Activated CD8-positive, alpha-beta memory T cell treated with anti-CD3 and anti-CD28 coated beads, Interleukin-2, amount 50 U/mL, for 24 hours (primary cell): ENCODE data around the gene MAST3.
A peak's percentile ranks its signal among the peaks of the same experiment; 100 is the strongest.
"Not testable (repeated sequence)": the region's sequence is repeated elsewhere in the genome, so short reads cannot be mapped to it uniquely, and the experiment has no call there.

Experiments used
- DNase-seq: peaks from one replicate; pipeline ENCODE4 v3.0.0-alpha.2; 2020; ENCODE audit errors: extremely low read depth

The MAST3 gene

DNA sequence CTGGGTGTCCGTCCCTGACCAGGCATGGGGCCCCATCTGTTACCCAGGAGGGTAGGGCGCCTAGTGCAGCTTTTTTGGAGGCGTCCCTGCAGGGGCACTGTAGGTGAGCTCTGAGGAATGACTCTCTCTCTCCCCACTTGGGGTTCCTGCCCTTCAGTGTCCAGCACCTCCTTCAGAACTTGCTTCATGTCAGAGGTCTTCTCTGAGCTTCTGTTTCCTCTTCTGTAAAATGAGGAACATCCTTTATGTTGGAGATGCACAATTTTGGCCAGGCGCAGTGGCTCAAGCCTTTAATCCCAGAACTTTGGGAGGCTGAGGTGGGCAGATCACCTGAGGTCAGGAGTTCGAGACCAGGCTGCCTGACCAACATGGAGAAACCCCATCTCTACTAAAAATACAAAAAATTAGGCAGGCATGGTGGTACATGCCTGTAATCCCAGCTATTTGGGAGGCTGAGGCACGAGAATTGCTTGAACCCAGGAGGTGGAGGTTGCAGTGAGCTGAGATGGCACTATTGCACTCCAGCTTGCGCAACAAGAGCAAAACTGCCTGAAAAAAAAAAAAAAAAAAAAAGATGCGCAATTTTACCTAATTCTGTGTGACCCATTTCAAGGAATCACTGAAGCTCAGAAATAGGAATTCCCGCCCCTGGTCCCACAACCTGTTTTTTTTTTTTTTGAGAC is 40.2 kb downstream of the MAST3 start:
- DNase-seq = no peak

DNA sequence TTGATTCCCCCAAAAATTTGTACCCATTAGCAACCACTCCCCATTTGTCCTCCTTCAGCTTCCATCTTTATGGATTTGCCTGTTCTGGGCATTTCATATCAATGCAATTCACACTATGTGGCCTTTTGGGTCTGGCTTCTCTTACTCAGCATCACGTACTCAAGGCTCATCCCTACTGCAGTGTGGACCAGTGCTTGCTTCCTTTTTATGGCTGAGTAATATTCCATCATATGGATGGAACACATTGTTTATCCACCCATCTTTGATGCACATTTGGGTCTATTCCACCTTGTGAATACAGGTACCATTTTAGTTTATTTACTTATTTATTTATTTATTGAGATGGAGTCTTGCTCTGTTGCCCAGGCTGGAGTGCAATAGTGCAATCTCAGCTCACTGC is 42.9 kb downstream of the MAST3 start:
- DNase-seq = no peak

DNA sequence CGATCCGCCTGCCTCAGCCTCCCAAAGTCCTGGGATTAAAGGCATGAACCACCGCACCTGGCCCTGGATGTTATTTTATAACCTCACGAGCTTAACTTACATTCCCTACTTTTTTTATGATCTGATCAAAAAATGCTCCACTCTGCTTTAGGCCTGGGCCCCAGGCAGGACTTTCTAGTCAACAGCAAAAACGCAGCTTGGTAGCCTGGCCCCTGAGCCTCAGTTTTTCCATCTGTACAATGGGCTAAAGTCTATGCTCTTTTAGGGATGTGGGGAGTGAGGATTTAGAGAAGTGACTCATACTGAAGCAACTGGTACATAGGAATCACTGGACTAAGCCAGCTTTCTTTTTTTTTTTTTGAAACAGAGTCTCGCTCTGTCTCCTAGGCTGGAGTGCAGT is 43.5 kb downstream of the MAST3 start:
- no peak for DNase-seq

DNA sequence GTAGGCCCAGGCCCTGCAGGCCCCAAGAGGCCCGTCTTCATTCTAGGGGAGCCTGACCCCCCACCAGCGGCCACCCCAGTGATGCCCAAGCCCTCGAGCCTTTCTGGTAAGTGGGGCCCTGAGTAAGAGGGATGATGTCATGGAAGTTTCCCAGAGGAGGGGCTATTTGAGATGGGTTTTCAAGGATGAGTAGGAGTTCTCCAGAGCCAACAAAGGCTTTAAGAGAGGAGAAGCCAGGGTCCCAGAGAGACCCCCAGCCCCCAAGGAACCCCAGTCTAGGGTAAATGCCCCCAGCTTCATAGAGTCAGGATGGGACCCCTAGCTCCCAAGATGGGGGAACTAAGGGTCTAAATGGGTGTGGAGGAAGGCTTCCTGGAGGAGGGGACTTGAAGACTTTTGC is 46.3 kb downstream of the MAST3 start:
- no peak for DNase-seq

DNA sequence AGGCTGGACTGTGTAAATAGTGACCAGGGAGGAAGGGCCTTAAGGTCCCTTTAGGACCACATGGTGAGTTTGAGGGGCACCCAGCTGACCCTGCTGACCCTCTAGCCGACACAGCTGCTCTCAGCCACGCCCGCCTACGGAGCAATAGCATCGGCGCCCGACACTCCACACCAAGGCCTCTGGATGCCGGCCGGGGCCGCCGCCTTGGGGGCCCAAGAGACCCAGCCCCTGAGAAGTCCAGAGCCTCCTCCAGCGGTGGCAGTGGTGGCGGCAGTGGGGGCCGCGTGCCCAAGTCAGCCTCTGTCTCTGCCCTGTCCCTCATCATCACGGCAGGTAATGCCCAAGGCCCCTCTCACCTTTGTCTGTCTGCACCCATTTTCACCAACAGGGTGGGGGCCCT is 46.8 kb downstream of the MAST3 start:
- DNase-seq = no peak

DNA sequence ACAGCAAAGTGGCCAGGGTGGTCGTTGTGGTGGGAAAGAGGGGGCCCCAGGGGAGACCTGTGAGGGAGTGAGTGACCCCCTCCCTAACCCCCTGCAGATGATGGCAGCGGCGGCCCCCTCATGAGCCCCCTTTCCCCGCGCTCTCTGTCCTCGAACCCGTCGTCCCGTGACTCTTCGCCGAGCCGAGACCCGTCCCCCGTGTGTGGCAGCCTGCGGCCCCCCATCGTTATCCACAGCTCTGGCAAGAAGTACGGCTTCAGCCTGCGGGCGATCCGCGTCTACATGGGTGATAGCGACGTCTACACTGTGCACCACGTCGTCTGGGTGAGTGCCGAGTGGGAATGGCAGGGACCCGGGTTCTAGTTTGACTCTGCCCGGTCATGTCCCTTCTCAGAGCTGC is 47.3 kb downstream of the MAST3 start:
- no peak for DNase-seq

DNA sequence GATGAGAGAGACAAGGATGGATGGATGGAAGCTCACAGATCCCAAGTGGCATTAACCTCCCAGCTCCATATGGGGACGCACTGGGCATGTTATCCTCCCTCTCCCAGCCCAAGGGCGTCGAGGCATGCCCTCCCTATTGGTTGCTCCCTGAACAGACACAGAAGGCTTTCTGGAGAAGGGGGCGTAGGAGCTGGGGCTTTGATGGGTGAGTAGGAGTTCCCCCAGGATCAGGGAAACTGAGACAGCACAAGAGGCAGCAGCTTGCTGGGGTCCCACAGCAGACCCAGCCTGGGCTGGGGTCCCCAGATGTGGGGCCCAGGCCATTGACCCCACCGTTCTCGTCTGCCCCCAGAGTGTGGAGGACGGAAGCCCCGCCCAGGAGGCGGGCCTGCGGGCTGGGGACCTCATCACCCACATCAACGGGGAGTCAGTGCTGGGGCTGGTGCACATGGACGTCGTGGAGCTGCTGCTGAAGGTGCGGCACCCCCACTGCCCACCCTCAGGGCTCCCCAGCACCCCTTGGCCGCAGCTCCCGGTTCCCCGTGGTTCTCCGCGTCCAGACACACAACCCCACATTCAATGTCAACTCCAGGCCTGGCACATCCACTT is 47.9 kb downstream of the MAST3 start:
- no peak for DNase-seq

DNA sequence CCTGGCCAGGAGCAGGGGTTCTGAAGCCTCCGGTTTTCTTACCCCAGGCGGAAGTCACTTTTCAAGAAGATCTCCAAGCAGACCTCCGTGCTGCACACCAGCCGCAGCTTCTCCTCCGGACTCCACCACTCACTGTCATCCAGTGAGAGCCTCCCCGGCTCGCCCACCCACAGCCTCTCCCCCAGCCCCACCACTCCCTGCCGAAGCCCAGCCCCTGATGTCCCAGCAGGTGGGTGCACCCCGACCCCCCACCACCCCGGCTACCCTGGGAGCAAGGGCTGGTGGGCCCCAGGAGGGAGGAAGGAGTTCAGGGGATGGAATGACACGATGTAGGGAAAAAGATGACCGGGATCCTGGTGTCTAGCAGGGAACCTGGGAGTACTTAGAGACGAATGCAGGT is 49.8 kb downstream of the MAST3 start:
- DNase-seq = no peak

DNA sequence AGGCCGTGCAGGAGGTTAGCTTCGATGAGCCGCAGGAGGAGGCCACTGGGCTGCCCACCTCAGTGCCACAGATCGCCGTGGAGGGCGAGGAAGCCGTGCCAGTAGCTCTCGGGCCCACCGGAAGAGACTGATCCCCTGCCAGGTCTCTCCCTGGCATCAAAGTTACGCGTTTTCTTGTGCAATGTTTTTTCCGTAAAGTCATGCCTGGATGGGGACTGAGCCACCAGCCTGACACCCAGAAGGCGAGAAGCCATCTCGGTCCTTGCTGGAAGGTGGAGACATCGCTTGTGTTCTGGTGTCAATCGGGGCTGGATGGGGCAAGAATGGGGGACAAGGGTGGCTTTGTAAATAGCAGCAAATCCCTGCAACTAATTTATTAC is 52.0 kb downstream of the MAST3 start:
- DNase-seq = no peak

DNA sequence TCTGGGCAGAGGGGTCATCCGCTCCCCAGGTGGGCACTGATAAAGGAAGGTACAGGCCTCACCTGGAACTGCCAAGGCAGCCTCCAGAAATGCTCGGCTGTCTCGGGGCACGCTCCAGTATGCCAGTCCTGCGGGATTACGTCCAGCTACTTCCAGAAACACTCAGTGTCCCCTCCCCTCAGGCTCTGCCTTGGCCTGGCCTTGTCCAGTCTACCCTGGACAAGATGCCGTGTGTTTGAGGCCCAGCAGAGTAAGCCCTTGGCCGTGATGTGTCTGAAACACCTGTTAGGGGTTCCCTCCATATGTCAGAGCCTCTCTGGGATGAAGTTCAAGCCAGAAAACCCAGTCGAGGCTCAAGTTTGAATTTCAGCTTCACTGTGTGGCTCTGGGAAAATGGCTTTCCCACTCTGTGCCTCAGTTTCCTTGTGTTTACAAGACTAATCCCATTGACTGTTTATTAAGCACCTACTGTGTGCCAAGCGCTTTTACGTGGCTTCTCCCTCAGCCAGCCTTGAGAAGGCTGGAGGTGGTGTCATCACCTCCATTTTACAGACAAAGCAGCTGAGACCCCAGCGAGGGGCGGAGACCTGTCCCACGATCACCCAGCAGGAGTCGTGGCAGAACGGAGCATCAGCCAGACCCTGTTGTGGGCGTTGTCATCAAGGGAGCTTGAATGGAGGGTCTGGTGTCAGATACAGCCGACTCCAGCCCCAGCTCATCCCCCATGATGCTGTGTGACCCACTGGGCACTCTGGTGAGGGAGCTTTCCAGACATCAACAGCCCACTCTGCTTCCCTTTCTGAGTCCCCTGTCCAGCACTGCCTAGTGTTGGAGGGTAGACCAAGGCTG is 53.4 kb downstream of the MAST3 start:
- no peak for DNase-seq

DNA sequence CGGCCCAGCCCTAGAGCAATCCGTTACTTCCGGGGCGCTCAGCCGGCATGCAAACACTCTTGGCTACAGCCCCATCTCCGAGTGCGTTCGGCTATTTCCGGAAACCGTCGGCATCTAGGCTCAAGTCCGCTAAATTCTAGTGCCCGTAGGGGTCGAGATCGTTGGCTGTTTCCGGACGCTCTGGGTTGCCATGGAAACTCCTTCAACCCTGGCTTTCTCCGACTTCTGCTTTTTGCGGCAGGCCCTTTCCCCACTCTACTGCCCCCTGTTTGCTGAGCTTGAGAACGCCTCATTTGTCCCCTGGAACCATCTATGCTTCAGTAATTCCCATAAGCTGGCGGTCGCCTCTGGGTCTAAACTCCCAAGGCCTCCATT is 54.9 kb downstream of the MAST3 start:
- peak; percentile 96 for DNase-seq

DNA sequence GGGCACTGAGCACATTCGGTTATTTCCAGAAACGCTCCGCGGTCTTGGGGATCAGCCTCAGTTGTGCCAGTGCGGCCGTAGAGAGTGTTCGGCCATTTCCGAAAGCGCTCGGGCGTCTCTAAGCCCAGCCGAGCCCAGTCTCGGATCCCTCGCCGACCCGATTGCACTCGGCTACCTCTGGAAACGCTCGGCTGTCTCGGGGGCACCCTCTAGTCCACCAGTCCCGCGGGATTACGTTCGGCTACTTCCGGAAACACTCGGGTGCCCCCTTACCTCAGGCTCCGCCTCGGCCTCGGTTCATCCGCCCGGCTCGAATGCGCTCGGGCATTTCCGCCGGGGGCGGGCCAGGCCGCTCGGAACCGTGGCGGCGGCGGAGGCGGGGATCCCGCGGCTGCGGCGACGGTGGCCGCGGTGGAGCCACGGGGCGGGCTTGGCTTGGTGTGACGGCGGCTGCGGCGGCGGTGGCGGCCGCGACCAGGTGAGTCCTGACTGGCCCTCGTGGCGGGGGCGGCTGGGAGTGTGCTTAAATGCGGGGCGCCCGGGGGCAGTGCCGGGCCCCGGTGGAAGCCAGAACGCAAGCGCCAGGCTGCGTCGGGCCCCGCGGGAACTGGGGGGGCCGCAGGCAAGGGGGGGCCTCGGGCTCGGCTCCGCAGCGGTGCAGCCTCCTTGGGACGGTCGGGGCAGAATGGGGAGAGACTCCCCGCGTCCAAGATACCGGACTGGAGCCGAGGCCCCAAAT is 55.4 kb downstream of the MAST3 start, which contains the start of gene PIK3R2:
Gene PIK3R2 (plus strand): TSS at position 347 of the 739 bp plus-strand sequence. CDS start 2,717 bp downstream, outside the sequence.
- peak; percentile 97 for DNase-seq

DNA sequence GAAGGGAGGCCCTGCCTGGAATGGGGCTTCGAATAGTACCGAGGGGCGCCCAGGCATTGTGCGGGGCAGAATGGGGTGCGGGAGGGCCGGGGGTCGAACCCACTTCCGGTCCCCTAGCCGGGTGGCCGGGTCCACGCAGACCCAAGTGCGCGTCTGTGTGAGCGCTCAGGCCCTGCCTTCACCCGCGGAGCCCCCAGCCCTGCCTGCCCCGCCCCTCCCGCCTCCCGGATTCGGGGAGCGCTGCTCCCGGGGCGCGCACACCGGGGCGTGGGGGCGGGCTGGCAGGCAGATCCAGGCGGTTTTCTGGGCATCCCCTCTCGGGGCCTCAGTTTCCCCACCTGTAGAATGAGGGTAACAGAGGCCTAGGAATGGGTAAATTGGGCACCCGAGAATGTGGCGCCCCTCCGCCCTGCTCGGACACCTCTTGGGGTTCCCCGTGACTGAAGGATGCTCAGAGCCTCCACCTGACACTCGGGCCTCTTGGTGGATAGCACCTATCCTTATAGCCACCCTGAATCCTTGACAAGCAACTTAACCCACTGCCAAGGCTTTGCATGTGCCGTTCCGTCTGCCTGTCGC is 56.1 kb downstream of the MAST3 start:
- no peak for DNase-seq

DNA sequence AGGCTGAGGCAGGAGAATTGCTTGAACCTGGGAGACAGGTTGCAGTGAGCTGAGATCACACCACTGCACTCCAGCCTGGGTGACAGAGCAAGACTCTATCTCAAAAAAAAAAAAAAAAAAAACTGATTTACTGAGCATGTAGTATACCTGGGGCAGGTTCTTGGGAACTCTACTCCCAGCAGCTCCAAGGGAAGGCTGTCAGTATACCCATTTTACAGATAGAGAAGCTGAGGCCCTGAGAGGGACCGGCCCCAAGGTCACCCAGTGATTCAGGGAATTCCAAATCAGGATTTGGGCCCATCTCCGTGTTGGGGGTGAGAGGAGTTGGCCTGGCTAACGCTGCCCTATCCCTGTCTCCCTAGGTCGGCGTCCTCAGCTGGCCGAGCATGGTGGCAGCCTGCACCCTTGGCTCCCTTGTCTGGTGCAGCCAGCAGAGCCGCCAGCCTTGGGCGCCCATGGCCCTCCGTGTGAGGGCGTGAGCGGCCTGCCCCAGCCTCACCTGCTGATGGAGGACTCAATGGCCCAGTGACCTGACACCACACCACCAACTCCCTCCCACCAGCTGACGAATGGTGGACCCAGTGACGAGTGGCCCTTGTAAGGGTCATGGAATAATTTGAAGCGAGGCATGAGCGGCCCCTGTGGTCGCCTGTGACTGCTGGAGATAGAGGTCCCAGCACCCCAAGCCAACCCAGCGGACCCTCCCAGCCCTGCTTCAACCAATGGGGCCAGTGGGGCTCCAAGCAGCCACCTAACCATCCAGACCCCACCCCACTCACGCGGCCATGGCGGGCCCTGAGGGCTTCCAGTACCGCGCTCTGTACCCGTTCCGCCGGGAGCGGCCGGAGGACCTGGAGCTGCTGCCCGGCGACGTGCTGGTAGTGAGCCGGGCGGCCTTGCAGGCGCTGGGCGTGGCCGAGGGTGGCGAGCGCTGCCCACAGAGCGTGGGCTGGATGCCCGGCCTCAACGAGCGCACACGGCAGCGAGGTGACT is 57.8 kb downstream of the MAST3 start:
- no peak for DNase-seq

DNA sequence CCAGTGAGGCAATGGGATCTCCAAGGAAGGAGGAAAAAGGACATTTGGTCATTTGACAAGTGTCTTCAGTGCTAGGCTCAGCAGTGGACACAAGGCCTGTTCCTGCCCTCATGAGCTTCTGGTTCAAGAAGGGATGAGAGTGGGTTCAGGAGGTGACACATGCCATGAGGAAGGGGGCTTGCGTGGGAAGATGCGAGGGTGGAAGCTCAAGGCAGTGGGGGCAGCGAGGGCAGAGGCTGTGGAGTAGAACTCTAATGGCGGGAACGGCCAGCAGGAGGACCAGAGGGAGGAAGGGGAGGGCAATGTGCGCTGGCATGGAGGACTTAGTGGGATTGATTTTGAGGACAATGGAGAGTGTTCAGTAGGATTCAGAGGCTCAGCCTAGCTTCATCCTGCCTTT is 58.7 kb downstream of the MAST3 start:
- DNase-seq = no peak

DNA sequence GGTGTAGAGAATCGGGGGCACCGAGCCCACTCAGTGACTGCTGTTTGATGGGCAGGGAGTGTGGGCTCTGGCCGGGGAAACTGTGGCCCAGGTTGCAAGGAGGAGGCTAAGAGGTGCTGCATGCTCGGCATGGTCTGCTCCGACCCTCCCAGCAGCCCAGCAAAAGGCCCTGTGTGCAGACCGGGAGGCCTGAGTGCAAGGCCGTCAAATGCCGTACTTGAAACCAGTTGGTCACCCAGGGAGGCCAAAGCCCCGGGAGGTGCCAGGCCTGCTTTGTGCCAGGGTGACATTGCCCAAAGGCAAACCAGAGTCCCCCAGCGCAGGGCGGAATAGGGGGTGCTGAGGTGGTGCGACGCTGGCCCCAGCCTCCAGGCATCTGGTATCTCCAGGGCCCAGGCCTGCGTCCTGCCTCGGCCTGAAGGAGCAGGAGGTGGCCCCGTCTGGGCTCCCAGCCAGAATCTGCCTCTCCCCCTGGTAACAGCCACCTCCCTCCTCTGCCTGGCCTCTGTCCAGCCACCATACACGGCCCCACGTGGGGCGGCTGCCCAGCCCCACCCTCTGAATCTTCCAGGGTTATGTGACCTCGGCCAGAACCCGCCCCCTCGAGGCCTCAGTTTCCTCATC is 59.4 kb downstream of the MAST3 start:
- DNase-seq = no peak

DNA sequence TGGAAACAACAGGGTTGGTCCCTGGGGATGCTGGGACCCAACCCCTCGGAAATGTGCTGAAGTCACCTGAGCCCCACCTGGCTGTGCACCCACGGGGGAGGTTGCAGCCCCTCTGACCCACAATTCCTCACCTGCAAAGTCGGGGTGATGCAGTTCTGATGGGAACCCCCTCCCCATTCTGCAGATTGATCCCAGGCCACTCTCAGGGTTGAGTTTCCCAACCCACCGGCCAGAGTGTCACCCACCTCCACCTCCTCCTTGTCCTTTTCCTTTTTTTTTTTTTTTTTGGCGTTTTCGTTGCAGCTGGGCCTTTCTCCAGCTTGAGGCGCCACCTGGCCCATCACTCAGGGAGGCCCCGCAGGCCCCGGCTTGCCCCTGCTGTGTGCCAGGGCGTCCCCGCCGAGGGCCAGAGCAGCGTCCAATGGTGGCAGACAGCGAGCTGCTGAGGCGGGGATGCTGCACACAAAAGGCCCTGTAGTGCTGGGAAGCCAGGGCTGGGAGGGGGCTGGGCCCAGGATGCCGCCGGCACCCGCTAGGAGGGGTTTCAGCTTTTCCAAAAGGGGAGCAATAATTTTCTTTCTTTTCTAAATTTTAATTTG is 60.0 kb downstream of the MAST3 start:
- DNase-seq = no peak

DNA sequence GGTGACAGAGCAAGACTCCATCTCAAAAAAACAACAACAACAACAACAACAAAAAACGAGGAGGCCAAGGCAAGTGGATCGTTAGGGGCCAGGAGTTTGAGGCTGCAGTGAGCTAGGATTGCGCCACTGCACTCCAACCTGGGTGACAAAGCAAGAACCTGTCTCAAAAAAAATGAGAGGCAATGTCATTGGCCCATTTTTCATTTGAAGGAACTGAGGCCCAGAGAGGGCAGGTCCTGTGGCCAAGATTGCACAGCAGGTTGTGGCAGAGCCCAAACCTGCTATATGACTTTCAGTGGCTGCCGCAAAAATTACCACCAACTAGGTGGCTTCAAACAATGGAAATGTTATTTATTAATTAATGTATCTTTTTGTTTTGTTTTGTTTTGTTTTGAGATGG is 60.9 kb downstream of the MAST3 start:
- no peak for DNase-seq

DNA sequence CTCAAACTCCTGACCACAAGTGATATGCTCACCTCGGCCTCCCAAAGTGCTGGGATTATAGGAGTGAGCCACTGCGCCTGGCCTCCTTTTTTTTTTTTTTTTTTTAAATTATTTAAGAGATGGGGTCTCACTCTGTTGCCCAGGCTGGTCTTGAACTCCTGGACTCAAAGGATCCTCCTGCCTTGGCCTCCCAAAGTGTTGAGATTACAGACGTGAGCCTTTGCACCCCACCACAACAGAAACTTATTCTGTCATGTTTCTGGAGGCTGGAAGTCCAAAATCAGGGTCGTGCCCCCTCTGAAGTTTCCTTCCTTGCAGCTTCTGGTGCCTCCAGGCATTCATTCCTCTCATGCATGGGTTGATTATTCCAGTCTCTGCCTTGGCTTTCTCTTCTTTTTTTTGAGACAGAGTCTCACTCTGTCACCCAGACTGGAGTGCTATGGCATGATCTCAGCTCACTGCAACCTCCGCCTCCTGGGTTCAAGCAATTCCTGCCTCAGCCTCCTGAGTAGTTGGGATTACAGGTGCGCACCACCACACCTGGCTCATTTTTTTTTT is 61.6 kb downstream of the MAST3 start:
- DNase-seq = not testable (repeated sequence)
